SK-N-SH treated with all-trans-retinoic acid at 6 μM for 48 hours (cell line): Measurements from ENCODE around the gene CD200R1L.

Experiments used
- BACH2 ChIP-seq: fragments of 250-450 bp; sonication (Bioruptor Pico); IDR thresholded peaks from 2 replicates; pipeline ENCODE4 v1.9.0; 2021; ENCODE audit warnings: mild to moderate bottlenecking, borderline replicate concordance
- OSR1 ChIP-seq: fragments of 250-450 bp; sonication (Bioruptor Pico); IDR thresholded peaks from 2 replicates; pipeline ENCODE4 v1.8.0; 2022; ENCODE audit warnings: moderate library complexity, mild to moderate bottlenecking, inconsistent platforms
- PPARA ChIP-seq: fragments of 250-450 bp; sonication (Bioruptor Pico); IDR thresholded peaks from 2 replicates; pipeline ENCODE4 v1.5.0; 2020; ENCODE audit warnings: mild to moderate bottlenecking, borderline replicate concordance
- TOX ChIP-seq: fragments of 250-450 bp; sonication (Bioruptor Pico); IDR thresholded peaks from 2 replicates; pipeline ENCODE4 v1.8.0; 2021; ENCODE audit warnings: mild to moderate bottlenecking, moderate library complexity, borderline replicate concordance
- ZC3H10 ChIP-seq: fragments of 250-450 bp; sonication (Bioruptor Pico); IDR thresholded peaks from 2 replicates; pipeline ENCODE4 v1.5.1; 2021; ENCODE audit warnings: mild to moderate bottlenecking, moderate library complexity
- ZFP30 ChIP-seq: fragments of 450-650 bp; formaldehyde crosslinking; IDR thresholded peaks from 2 replicates; pipeline ENCODE4 v1.5.0; 2022; ENCODE audit warnings: mild to moderate bottlenecking, moderate library complexity

GRCh38 chr3:112770951-112771350, 75.7 kb downstream of the CD200R1L start:
- TF ChIP-seq ZC3H10 (CRISPR knock-in tag), result no peak
- TF ChIP-seq BACH2, result no peak
- no peak for TF ChIP-seq TOX
- TF ChIP-seq OSR1, result no peak
- no peak for TF ChIP-seq PPARA (CRISPR knock-in tag)
- TF ChIP-seq ZFP30 (CRISPR knock-in tag), result no peak
